ENCODE data around the gene TTLL9.
"Not testable (repeated sequence)": the region's sequence is repeated elsewhere in the genome, so short reads cannot be mapped to it uniquely, and the experiment has no call there.

TTLL9 gene

GRCh38 chr20:31921480-31921879 is 51.0 kb downstream of the TTLL9 start:
- not testable (repeated sequence) for FAIRE-seq

- FAIRE-seq = no peak
Measured at GRCh38 chr20:31922181-31922580, 51.7 kb downstream of the TTLL9 start.

GRCh38 chr20:31922588-31922987 is 52.2 kb downstream of the TTLL9 start:
- FAIRE-seq = no peak

GRCh38 chr20:31923388-31924331 is 53.2 kb downstream of the TTLL9 start:
- FAIRE-seq = no peak

- FAIRE-seq = no peak
Measured at GRCh38 chr20:31924561-31924960, 54.1 kb downstream of the TTLL9 start.

GRCh38 chr20:31925631-31926030 is 55.2 kb downstream of the TTLL9 start:
- FAIRE-seq = no peak

- FAIRE-seq = no peak
Measured at GRCh38 chr20:31926493-31926892, 56.1 kb downstream of the TTLL9 start.

GRCh38 chr20:31927627-31928159 is 57.3 kb downstream of the TTLL9 start:
- no peak for FAIRE-seq

GRCh38 chr20:31929631-31930030 is 59.2 kb downstream of the TTLL9 start:
- FAIRE-seq = not testable (repeated sequence)

- FAIRE-seq = no peak
Measured at GRCh38 chr20:31930779-31931178, 60.3 kb downstream of the TTLL9 start.

GRCh38 chr20:31933698-31934097 is 63.3 kb downstream of the TTLL9 start:
- FAIRE-seq = no peak

- no peak for FAIRE-seq
Measured at GRCh38 chr20:31934491-31934890, 64.1 kb downstream of the TTLL9 start.

GRCh38 chr20:31934968-31935764 is 64.7 kb downstream of the TTLL9 start:
- no peak for FAIRE-seq

GRCh38 chr20:31936420-31936819 is 66.0 kb downstream of the TTLL9 start:
- no peak for FAIRE-seq

GRCh38 chr20:31937820-31938219 is 67.4 kb downstream of the TTLL9 start:
- FAIRE-seq = no peak

- no peak for FAIRE-seq
Measured at GRCh38 chr20:31939661-31940060, 69.2 kb downstream of the TTLL9 start.

- no peak for FAIRE-seq
Measured at GRCh38 chr20:31943052-31943471, 72.6 kb downstream of the TTLL9 start.

- FAIRE-seq = no peak
Measured at GRCh38 chr20:31945319-31945718, 74.9 kb downstream of the TTLL9 start.

- FAIRE-seq = no peak
Measured at GRCh38 chr20:31945785-31946184, 75.4 kb downstream of the TTLL9 start.

GRCh38 chr20:31948008-31948407 is 77.6 kb downstream of the TTLL9 start:
- FAIRE-seq = no peak

- FAIRE-seq = no peak
Measured at GRCh38 chr20:31949877-31950646, 79.6 kb downstream of the TTLL9 start.

- FAIRE-seq = no peak
Measured at GRCh38 chr20:31951203-31951529, 80.7 kb downstream of the TTLL9 start.
